Transverse colon (tissue), 4 donors: Measurements from ENCODE around the gene RHOC.
"Not testable (repeated sequence)": the region's sequence is repeated elsewhere in the genome, so short reads cannot be mapped to it uniquely, and the experiment has no call there.

Experiments
- EP300 ChIP-seq: sonication (generic); formaldehyde crosslinking; IDR thresholded peaks from one replicate; pipeline ENCODE4 v1.6.1; 2017; ENCODE audit warnings: antibody characterized with exemption, low read depth
- POLR2A ChIP-seq: fragments of 450-650 bp; IDR thresholded peaks from one replicate; pipeline ENCODE4 v1.6.1; 2016; ENCODE audit warnings: antibody characterized with exemption, mild to moderate bottlenecking, moderate library complexity
- POLR2AphosphoS5 ChIP-seq, 3 donors: sonication (generic); formaldehyde crosslinking; IDR thresholded peaks; one replicate each; pipeline ENCODE4 v1.6.1; 2016; ENCODE audit warnings: antibody characterized with exemption in 3 of 3
- TF ChIP-seq, protein P1 (sequence below), 5 experiments: fragments of 200-600 bp in 3 of 5; fragments of 450-650 bp in 2 of 5; sonication (generic) in 3 of 5; IDR thresholded peaks; 1 replicate in 2 of 5; 2 replicates in 3 of 5; pipeline ENCODE4 v1.5.1; 2016 to 2017; ENCODE audit warnings: antibody characterized with exemption in 5 of 5, inconsistent platforms in 3 of 5, mild to moderate bottlenecking in 2 of 5, moderate library complexity in 1 of 5

DNA sequence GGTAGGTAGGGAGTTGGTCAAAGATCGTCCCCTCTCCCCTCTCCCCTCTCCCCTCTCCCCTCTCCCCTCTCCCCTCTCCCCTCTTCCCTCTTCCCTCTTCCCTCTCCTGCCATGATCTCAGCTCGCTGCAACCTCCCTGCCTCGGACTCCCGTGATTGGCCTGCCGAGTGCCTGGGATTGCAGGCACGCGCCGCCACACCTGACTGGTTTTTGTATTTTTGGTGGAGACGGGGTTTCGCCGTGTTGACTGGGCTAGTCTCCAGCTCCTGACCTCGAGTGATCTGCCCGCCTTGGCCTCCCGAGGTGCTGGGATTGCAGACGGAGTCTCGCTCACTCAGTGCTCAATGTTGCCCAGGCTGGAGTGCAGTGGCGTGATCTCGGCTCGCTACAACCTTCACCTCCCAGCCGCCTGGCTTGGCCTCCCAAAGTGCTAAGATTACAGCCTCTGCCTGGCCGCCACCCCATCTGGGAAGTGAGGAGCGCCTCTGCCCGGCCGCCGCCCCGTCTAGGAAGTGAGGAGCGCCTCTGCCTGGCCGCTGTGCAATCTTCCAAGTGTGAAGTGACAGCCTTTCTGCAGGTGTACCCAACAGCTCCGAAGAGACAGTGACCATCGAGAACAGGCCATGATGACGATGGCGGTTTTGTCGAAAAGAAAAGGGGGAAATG, 21.5 kb upstream of the RHOC start:
- TF ChIP-seq EP300; POLR2A; POLR2AphosphoS5 (IDR thresholded peaks at IDR 0.05): not testable (repeated sequence)
- TF ChIP-seq, protein P1, sequence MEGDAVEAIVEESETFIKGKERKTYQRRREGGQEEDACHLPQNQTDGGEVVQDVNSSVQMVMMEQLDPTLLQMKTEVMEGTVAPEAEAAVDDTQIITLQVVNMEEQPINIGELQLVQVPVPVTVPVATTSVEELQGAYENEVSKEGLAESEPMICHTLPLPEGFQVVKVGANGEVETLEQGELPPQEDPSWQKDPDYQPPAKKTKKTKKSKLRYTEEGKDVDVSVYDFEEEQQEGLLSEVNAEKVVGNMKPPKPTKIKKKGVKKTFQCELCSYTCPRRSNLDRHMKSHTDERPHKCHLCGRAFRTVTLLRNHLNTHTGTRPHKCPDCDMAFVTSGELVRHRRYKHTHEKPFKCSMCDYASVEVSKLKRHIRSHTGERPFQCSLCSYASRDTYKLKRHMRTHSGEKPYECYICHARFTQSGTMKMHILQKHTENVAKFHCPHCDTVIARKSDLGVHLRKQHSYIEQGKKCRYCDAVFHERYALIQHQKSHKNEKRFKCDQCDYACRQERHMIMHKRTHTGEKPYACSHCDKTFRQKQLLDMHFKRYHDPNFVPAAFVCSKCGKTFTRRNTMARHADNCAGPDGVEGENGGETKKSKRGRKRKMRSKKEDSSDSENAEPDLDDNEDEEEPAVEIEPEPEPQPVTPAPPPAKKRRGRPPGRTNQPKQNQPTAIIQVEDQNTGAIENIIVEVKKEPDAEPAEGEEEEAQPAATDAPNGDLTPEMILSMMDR (IDR thresholded peaks at IDR 0.05), result not testable (repeated sequence)
